Non-pigmented ciliary epithelial cell (primary cell): Measurements from ENCODE around the gene MPND.

Experiments used
- DNase-seq: peaks from one replicate; pipeline ENCODE4 v3.0.0-alpha.2; 2010; ENCODE audit warnings: low read depth

The MPND gene

GRCh38 chr19:4379383-4380253 is 36.3 kb downstream of the MPND start:
- DNase-seq, result no peak

GRCh38 chr19:4380254-4380727 is 36.9 kb downstream of the MPND start:
- DNase-seq, result no peak

GRCh38 chr19:4385291-4386040 is 42.1 kb downstream of the MPND start:
- DNase-seq, result no peak

GRCh38 chr19:4386041-4386782 is 42.9 kb downstream of the MPND start:
- DNase-seq, result no peak

- DNase-seq, result no peak
Observed at GRCh38 chr19:4388337-4389063, 45.1 kb downstream of the MPND start.

GRCh38 chr19:4389064-4389375 is 45.7 kb downstream of the MPND start:
- no peak for DNase-seq

- no peak for DNase-seq
Observed at GRCh38 chr19:4389511-4390016, 46.2 kb downstream of the MPND start.

- DNase-seq, result no peak
Observed at GRCh38 chr19:4390017-4390566, 46.7 kb downstream of the MPND start.

- no peak for DNase-seq
Observed at GRCh38 chr19:4390567-4391305, 47.4 kb downstream of the MPND start.

- no peak for DNase-seq
Observed at GRCh38 chr19:4391306-4391693, 47.9 kb downstream of the MPND start.

- no peak for DNase-seq
Observed at GRCh38 chr19:4391701-4392483, 48.5 kb downstream of the MPND start.

- no peak for DNase-seq
Observed at GRCh38 chr19:4393947-4394590, 50.7 kb downstream of the MPND start.

GRCh38 chr19:4396949-4397783 is 53.8 kb downstream of the MPND start:
- DNase-seq, result no peak

- DNase-seq, result no peak
Observed at GRCh38 chr19:4399812-4400134, 56.4 kb downstream of the MPND start.

- no peak for DNase-seq
Observed at GRCh38 chr19:4400135-4400936, 57.0 kb downstream of the MPND start, which contains the start of gene SH3GL1. TSS of gene SH3GL1 (minus strand) at chr19:4400547. CDS start at chr19:4400368, 179 bp downstream.

- DNase-seq, result no peak
Observed at GRCh38 chr19:4401769-4402170, 58.4 kb downstream of the MPND start.

- peak; percentile 100 for DNase-seq
Observed at GRCh38 chr19:4402171-4403004, 59.0 kb downstream of the MPND start, which contains the start of gene CHAF1A. TSS of gene CHAF1A (plus strand) at chr19:4402640. CDS start at chr19:4402763, 123 bp downstream.
